Keratinocyte (primary cell): ENCODE measurements around the gene SMARCC2. TPM values are rescaled to one million over a fixed set of nuclear protein-coding genes. Genes with fewer than 3 reads are reported as not detected.

Experiments
- DNase-seq: peaks from one replicate; pipeline ENCODE4 v3.0.0-alpha.2; 2011; ENCODE audit warnings: low read depth, missing footprints, low spot score
- FAIRE-seq: peaks from 2 replicates; lab custom pipeline; 2011; peaks lifted over from hg19 to GRCh38; lab: Jason Lieb, UNC
- H2AFZ ChIP-seq: 2 replicates; pipeline ENCODE4 v1.6.0; 2012; ENCODE audit warnings: low read length, control low read depth, inconsistent platforms; ENCODE audit not compliant: control insufficient read depth
- H3K27ac ChIP-seq: 2 replicates; pipeline ENCODE4 v1.5.1; 2011; ENCODE audit warnings: low read length; ENCODE audit not compliant: control insufficient read depth, insufficient read depth
- H3K27me3 ChIP-seq: 3 replicates; pipeline ENCODE4 v1.6.0; 2011; ENCODE audit warnings: low read length; ENCODE audit not compliant: control insufficient read depth, insufficient read depth; ENCODE audit errors: extremely low read depth
- H3K36me3 ChIP-seq, 2 experiments: 2 replicates in 1 of 2; 3 replicates in 1 of 2; pipeline ENCODE4 v1.5.1; 2011; ENCODE audit warnings: low read length in 2 of 2, mild to moderate bottlenecking in 1 of 2; ENCODE audit not compliant: control insufficient read depth in 2 of 2, insufficient read depth in 2 of 2; ENCODE audit errors: extremely low read depth in 1 of 2
- H3K4me1 ChIP-seq: 3 replicates; pipeline ENCODE4 v1.5.1; 2011; ENCODE audit warnings: low read length; ENCODE audit not compliant: control insufficient read depth, insufficient read depth; ENCODE audit errors: extremely low read depth
- H3K4me2 ChIP-seq: 3 replicates; pipeline ENCODE4 v1.6.0; 2011; ENCODE audit warnings: low read depth, low read length; ENCODE audit not compliant: control insufficient read depth, insufficient read depth; ENCODE audit errors: extremely low read depth
- H3K4me3 ChIP-seq, 3 experiments: fragments of 200-600 bp in 1 of 3; sonication (generic) in 1 of 3; 2 replicates in 2 of 3; 3 replicates in 1 of 3; pipeline ENCODE4 v1.5.1; 2011 to 2016; ENCODE audit warnings: low read length in 3 of 3, mild to moderate bottlenecking in 3 of 3, control low read depth in 2 of 3, inconsistent platforms in 1 of 3, low read depth in 1 of 3, mixed read lengths in 1 of 3, mixed run types in 1 of 3, moderate library complexity in 1 of 3; ENCODE audit not compliant: control insufficient read depth in 2 of 3, insufficient read depth in 2 of 3; ENCODE audit errors: extremely low read depth in 1 of 3
- H3K79me2 ChIP-seq: 2 replicates; pipeline ENCODE4 v1.6.0; 2012; ENCODE audit warnings: low read length; ENCODE audit not compliant: control insufficient read depth, insufficient read depth
- H3K9ac ChIP-seq: 3 replicates; pipeline ENCODE4 v1.6.0; 2011; ENCODE audit warnings: low read length; ENCODE audit not compliant: control insufficient read depth, insufficient read depth; ENCODE audit errors: extremely low read depth
- H3K9me1 ChIP-seq: 3 replicates; pipeline ENCODE4 v1.6.0; 2011; ENCODE audit warnings: low read length; ENCODE audit not compliant: control insufficient read depth, insufficient read depth; ENCODE audit errors: extremely low read depth
- H3K9me3 ChIP-seq: 2 replicates; pipeline ENCODE4 v1.5.1; 2012; ENCODE audit warnings: low read depth, low read length; ENCODE audit not compliant: control insufficient read depth
- H4K20me1 ChIP-seq: 3 replicates; pipeline ENCODE4 v1.6.0; 2011; ENCODE audit warnings: low read length; ENCODE audit not compliant: control insufficient read depth, insufficient read depth; ENCODE audit errors: extremely low read depth
- EZH2 ChIP-seq: IDR thresholded peaks from one replicate; pipeline ENCODE4 v1.6.1; 2012; ENCODE audit warnings: inconsistent platforms, mild to moderate bottlenecking, low read length, moderate library complexity
- dilution Hi-C: fragments of 300-500 bp; cut with MboI; formaldehyde crosslinking; loops from one replicate; pipeline ENCODE4 v1.7.0; 2020; ENCODE audit warnings: low sequenced_read_pairs; ENCODE audit not compliant: extremely low pct_ligation_motif_present
- polyA plus RNA-seq, 5 experiments: library from polyadenylated mRNA; depleted of rRNA in 3 of 5; stranded (reverse) in 3 of 5; stranded (forward) in 1 of 5; unstranded in 1 of 5; fragments of >200 nt; gene quantifications; 1 replicate in 1 of 5; 2 replicates in 3 of 5; 3 replicates in 1 of 5; pipeline versions ENCODE4 v1.2.1 to v1.2.3, GENCODE V29; 2011 to 2012; ENCODE audit warnings: missing spikeins in 2 of 5, low read depth in 1 of 5, low replicate concordance in 1 of 5
- TF ChIP-seq, protein P1 (sequence below), 3 experiments: IDR thresholded peaks in 1 of 3; conservative IDR thresholded peaks in 1 of 3; optimal IDR thresholded peaks in 1 of 3; 2 replicates in 2 of 3; 3 replicates in 1 of 3; pipeline versions ENCODE3 to v1.5.1; 2011; ENCODE audit warnings: low read length in 3 of 3, mild to moderate bottlenecking in 3 of 3, moderate library complexity in 2 of 3, control low read depth in 1 of 3, inconsistent platforms in 1 of 3; ENCODE audit not compliant: insufficient read depth in 2 of 3; ENCODE audit errors: extremely low read depth in 1 of 3

The SMARCC2 gene
- polyA plus RNA-seq, 1 donor (not counting 4 experiments of a cell fraction or from before 2014, with no cell fraction given), result 32.5 TPM

DNA sequence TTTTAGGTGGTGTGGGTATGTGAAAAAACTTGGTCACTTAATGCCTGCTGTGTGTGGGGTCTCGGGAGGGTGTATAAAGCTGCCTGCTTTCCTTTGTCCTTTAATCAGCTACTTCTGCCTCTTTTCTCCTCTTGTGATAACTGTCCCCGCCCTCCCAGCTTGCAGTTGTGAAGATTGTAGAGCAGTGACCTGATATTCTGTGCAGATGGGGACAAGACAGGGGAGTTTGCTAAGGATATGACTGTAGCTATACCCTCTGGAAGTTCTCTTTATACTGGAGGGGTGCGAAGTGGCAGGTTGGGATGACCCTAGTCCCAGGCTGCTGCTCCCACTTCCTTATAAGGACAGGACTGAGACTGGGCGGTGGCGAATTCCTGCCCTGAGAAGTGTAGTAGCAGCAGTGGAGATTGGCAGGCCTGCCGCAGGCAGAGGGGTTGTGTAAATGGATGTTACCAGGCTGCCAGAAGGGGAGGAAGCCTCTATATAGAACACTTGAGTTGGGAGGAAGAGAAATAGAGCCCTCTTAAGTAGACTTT is 30.3 kb downstream of the SMARCC2 start:
- TF ChIP-seq, protein P1, sequence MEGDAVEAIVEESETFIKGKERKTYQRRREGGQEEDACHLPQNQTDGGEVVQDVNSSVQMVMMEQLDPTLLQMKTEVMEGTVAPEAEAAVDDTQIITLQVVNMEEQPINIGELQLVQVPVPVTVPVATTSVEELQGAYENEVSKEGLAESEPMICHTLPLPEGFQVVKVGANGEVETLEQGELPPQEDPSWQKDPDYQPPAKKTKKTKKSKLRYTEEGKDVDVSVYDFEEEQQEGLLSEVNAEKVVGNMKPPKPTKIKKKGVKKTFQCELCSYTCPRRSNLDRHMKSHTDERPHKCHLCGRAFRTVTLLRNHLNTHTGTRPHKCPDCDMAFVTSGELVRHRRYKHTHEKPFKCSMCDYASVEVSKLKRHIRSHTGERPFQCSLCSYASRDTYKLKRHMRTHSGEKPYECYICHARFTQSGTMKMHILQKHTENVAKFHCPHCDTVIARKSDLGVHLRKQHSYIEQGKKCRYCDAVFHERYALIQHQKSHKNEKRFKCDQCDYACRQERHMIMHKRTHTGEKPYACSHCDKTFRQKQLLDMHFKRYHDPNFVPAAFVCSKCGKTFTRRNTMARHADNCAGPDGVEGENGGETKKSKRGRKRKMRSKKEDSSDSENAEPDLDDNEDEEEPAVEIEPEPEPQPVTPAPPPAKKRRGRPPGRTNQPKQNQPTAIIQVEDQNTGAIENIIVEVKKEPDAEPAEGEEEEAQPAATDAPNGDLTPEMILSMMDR (optimal IDR thresholded peaks at IDR 0.05 in 1 of 3, IDR thresholded peaks at IDR 0.05 in 1 of 3, conservative IDR thresholded peaks at IDR 0.05 in 1 of 3; ENCODE audit: extremely low read depth in 1 of 3, insufficient read depth in 2 of 3, low read length in 3 of 3), result no peak
- TF ChIP-seq EZH2, result no peak
- FAIRE-seq (no peak), DNase-seq (no peak)
- dilution Hi-C loops, result no loop called here
- H3K9ac ChIP-seq, result peak overlapping the region; percentile 99
- H4K20me1 ChIP-seq, result peaks cover 21% of the 10 kb centered on the region
- H3K4me2 ChIP-seq, result peak overlapping the region; percentile 95
- peaks cover 35 to 38% of the 10 kb centered on the region in 2 experiments for H3K36me3 ChIP-seq
- H3K4me3 ChIP-seq, result peak overlapping the region; percentile 84 to 98 (median 89)
- H3K4me1 ChIP-seq, result peaks cover 26% of the 10 kb centered on the region
- H3K27ac ChIP-seq, result peak overlapping the region; percentile 98
- no peaks in the 10 kb centered on the region for H3K27me3 ChIP-seq
- no peak overlapping the region for H2AFZ ChIP-seq
- H3K9me3 ChIP-seq, result no peaks in the 10 kb centered on the region
- H3K9me1 ChIP-seq, result no peaks in the 10 kb centered on the region
- H3K79me2 ChIP-seq, result peaks cover 28% of the 10 kb centered on the region

DNA sequence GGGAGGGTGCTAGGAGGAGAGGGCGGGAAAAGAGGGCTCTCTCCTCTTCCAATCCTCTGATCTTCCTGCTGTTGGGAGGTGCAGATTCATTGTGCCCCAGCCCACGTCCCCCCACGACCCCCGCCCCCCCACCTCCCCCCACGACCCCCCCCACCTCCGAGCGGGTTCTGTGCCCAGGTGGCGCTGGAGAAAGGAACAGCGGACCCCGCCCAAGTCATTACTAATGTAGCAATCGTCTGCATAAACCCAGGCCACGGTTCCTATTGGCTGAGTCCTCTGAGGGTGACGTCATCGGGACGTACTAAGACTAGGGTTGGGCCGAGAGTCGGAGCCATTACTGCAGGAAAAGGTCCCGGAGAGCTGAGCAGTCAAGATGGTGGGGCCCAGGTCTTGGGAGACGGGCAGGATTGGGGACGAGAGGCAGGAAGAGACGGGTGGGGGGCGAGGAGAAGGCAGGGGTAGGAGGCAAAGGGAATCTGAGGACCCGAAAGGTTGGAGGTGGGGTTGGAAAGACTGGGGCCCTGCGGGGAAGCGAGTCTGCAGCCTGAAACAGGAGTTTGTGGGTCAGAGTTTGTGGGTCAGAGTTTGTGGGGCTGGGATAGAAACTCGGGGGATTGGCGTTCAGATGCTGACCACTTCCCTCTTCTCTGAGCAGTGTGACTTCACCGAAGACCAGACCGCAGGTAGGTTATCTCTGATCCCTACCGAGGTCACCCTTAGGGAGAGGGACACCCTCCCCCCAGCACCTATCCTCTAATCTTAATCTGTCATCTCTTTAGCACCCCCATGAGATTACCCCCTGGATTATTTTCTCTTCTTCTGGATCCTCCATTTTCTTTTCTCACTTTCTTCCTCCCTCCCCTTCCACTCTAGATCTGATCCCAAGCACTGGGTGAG is 31.0 kb downstream of the SMARCC2 start, which contains the start of gene MYL6:
Gene MYL6, plus strand, starts transcription at position 331 of the 897 bp plus-strand sequence. Its CDS starts 43 bp downstream, at position 374.
- Histone ChIP-seq H3K4me3 (peak within 1 kb of the TSS; percentile 84 to 98 (median 89)), H3K9ac (peak within 1 kb of the TSS; percentile 99), H4K20me1 (peaks cover 18% of the 10 kb centered on the region), H3K4me2 (peak within 1 kb of the TSS; percentile 95), H3K9me3 (no peaks in the 10 kb centered on the region), H3K79me2 (peaks cover 28% of the 10 kb centered on the region), H3K4me1 (peaks cover 26% of the 10 kb centered on the region), H3K27me3 (no peaks in the 10 kb centered on the region), H3K36me3 (peaks cover 35 to 38% of the 10 kb centered on the region in 2 experiments), H3K9me1 (no peaks in the 10 kb centered on the region), H3K27ac (peak within 1 kb of the TSS; percentile 98), H2AFZ (peak within 1 kb of the TSS; percentile 84)
- DNase-seq, result peak; percentile 96
- FAIRE-seq, result peak; percentile 71
- dilution Hi-C loops, result no loop called here
- TF ChIP-seq, protein P1 (optimal IDR thresholded peaks at IDR 0.05 in 1 of 3, IDR thresholded peaks at IDR 0.05 in 1 of 3, conservative IDR thresholded peaks at IDR 0.05 in 1 of 3; ENCODE audit: extremely low read depth in 1 of 3, insufficient read depth in 2 of 3, low read length in 3 of 3), result peak in 1 of 3 experiments; percentile 9
- no peak for TF ChIP-seq EZH2
